ENCODE measurements around the gene CACNB1.

Gene CACNB1

DNA sequence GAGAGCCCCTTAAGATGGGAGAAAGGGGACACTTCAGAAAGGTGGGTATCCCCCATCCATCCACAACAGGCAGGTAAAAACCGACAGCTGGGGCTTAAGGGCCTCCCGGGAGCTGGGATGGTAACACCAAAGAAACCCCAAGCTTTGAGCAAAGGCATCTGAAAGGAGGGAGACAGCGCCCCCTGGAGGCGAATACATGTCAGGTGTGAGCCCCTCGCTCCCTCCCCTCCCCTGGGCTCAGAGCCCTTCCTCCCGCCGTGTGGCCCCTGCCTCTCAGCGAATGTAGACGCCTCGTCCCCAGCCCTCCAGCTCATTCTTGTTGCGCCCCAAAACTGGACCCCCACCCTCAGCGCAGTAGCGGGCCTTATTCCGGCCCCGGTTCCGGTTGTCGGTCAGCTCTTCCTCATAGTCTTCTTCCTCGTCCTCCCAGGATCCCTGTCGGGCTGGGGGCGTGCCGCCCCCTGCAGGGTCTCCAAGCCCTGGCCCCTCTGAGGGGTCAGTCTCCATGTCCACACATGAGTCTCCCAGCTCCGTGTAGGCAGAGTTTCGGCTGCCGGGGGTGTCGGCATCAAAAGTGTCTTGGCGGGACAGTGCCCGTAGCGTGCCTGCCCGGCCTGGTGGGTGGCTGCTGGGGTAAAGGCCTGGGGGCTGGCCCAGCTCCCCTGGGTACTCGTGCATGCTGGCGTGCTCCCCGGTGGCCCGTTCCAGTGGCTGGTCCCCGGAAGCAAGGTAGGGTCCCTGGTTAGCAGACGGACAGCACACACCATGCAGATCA lies 22.4 kb downstream of the CACNB1 start:
- no peak overlapping the region for H3K4me3 ChIP-seq (ENCODE audit: low read depth, low read length)
- TF ChIP-seq, protein P1, sequence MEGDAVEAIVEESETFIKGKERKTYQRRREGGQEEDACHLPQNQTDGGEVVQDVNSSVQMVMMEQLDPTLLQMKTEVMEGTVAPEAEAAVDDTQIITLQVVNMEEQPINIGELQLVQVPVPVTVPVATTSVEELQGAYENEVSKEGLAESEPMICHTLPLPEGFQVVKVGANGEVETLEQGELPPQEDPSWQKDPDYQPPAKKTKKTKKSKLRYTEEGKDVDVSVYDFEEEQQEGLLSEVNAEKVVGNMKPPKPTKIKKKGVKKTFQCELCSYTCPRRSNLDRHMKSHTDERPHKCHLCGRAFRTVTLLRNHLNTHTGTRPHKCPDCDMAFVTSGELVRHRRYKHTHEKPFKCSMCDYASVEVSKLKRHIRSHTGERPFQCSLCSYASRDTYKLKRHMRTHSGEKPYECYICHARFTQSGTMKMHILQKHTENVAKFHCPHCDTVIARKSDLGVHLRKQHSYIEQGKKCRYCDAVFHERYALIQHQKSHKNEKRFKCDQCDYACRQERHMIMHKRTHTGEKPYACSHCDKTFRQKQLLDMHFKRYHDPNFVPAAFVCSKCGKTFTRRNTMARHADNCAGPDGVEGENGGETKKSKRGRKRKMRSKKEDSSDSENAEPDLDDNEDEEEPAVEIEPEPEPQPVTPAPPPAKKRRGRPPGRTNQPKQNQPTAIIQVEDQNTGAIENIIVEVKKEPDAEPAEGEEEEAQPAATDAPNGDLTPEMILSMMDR (IDR thresholded peaks at IDR 0.05; ENCODE audit: control insufficient read depth, extremely low read depth, insufficient read depth), result peak; percentile 70
- DNase-seq (ENCODE audit: low read depth), result no peak

DNA sequence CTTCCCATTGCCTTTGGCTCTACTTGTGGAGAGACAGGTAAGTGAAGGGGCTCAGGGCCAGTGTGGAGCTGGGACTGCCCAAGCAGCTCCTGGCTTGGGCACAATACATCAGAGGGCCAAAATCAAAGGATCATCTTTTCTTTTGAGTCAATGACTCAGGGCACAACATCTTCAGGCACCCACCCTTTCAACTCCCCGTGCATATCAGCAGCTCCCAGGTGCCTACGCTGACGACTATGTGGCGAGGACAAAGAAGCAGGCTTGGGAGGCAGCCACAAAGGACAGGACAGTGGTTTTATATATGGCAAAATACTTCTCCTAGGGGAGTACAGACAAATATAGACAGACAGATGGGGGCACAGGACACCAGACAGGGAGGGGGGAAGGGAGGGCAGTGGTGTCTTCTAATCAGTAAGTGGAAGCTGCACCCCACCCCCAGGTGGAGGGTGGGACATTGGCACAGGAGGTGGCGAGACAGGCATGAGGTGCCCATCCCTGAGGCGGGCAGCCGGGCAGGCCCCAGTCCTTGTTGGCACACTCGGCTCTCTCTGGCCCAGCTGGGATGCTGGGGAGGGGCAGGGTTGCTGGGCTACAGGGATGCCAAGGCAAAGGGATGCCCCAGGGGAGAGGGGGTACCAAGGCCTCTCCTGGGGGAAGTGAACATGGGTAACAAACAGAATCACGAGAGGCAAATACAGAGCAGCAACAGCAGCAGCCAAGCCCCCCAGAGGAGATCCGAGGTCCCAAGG lies 23.8 kb downstream of the CACNB1 start:
- H3K4me3 ChIP-seq (ENCODE audit: low read depth, low read length), result no peak overlapping the region
- no peak for DNase-seq (ENCODE audit: low read depth)
- TF ChIP-seq, protein P1 (IDR thresholded peaks at IDR 0.05; ENCODE audit: control insufficient read depth, extremely low read depth, insufficient read depth), result no peak

DNA sequence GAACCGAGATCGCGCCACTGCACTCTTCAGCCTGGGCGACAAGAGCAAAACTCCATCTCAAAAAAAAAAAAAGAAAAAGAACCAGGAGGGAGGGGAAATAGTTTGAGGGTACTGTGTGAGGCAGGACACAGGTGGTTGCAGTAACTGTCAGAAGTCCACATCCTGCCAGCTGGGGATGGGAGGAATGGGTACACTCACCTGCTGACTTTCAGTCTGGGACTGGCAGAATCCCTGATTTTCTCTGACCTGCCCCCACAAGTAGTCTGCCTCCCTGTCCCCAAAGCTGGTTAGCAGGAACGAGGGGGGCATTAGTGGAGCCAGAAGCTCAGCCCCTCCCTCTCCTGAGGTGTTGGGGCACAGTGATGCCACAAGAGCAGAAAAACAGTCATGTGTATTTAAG lies 24.4 kb downstream of the CACNB1 start:
- H3K4me3 ChIP-seq (ENCODE audit: low read depth, low read length), result no peak overlapping the region
- TF ChIP-seq, protein P1 (IDR thresholded peaks at IDR 0.05; ENCODE audit: control insufficient read depth, extremely low read depth, insufficient read depth), result no peak
- DNase-seq (ENCODE audit: low read depth), result no peak

DNA sequence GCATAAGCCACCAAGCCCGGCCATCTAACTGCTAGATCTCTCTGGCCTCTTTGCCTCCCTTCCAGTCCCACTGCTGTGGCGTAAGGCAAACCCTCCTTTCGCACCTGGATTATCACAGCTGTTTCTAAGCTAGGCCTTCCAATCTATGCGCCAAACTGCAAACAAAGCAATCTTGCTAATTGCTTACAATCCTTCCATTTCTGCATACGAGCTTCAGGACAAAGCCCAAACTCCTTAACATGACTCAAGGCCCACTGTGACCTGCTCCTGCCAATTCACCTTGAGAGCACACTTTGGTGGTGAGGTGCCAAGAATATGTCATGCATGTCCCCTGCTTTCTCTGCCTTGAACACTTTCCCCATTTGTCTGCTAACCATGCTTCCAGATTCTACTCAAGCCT lies 25.5 kb downstream of the CACNB1 start:
- TF ChIP-seq, protein P1 (IDR thresholded peaks at IDR 0.05; ENCODE audit: control insufficient read depth, extremely low read depth, insufficient read depth), result no peak
- H3K4me3 ChIP-seq (ENCODE audit: low read depth, low read length), result no peak overlapping the region
- DNase-seq (ENCODE audit: low read depth), result no peak

DNA sequence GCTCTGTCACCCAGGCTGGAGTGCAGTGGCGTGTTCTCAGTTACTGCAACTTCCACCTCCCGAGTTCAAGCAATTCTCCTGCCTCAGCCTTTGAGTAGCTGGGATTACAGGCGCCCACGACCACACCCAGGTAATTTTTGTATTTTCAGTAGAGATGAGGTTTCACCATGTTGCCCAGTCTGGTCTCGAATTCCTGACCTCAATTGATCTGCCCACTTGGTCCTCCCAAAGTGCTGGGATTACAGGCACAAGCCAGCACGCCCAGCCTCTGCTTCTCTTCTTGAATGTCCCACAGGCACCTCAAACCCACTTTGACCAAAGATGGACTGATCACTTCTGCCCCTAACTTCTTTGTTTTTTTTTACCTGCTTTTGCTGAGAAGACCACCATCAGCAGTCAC lies 26.9 kb downstream of the CACNB1 start:
- no peak overlapping the region for H3K4me3 ChIP-seq (ENCODE audit: low read depth, low read length)
- DNase-seq (ENCODE audit: low read depth), result no peak
- TF ChIP-seq, protein P1 (IDR thresholded peaks at IDR 0.05; ENCODE audit: control insufficient read depth, extremely low read depth, insufficient read depth), result no peak

DNA sequence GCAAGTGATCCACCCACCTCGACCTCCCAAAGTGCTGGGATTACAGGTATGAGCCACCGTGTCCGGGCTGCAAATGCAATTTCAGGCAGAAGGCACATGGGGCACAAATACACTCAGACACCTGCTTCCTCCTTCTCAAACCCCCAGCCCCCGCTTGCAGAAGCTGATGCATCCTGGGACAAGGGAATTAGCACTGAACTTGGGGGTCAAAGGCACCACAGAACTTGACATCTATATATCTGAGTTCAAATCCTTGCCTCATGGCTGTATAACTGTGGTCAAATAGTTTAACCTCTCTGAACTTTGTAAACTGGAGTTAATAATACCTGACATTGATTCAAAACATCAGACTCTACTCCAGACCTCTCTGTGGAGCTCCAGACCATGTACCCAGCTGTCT lies 27.4 kb downstream of the CACNB1 start:
- DNase-seq (ENCODE audit: low read depth), result no peak
- H3K4me3 ChIP-seq (ENCODE audit: low read depth, low read length), result no peak overlapping the region
- TF ChIP-seq, protein P1 (IDR thresholded peaks at IDR 0.05; ENCODE audit: control insufficient read depth, extremely low read depth, insufficient read depth), result no peak
